Activated naive CD8-positive, alpha-beta T cell treated with anti-CD3 and anti-CD28 coated beads, Interleukin-2, amount 10 ng/mL, durations not matched to agents 7 days and 5 days (primary cell): ENCODE results near the gene MAPKAP1. TPM values are rescaled to one million over a fixed set of nuclear protein-coding genes. Genes with fewer than 3 reads are reported as not detected.

Experiments
- ATAC-seq: fragments of 150-1000 bp; cut with Tn5 transposase; one replicate; pipeline ENCODE4 v1.10.0; 2021; ENCODE audit warnings: low read depth, moderate library complexity
- POLR2A ChIA-PET: fragments of 350-600 bp; sonication (Branson Sonifier 250); formaldehyde crosslinking; loops from one replicate; lab custom pipeline; 2021; ENCODE audit warnings: antibody characterized with exemption; lab: Charles Lee
- DNase-seq: peaks from one replicate; pipeline ENCODE4 v3.0.0; 2021
- H3K27ac Mint-ChIP-seq: one replicate; pipeline ENCODE4 v1.8.0; 2022; ENCODE audit warnings: mild to moderate bottlenecking, mixed read lengths
- H3K27me3 Mint-ChIP-seq: one replicate; pipeline ENCODE4 v1.8.0; 2022; ENCODE audit warnings: mild to moderate bottlenecking, moderate library complexity, mixed read lengths
- H3K36me3 Mint-ChIP-seq: one replicate; pipeline ENCODE4 v1.8.0; 2021; ENCODE audit warnings: mild to moderate bottlenecking, mixed read lengths
- H3K4me1 Mint-ChIP-seq: one replicate; pipeline ENCODE4 v1.8.0; 2021; ENCODE audit warnings: mixed read lengths
- H3K4me3 Mint-ChIP-seq: one replicate; pipeline ENCODE4 v1.8.0; 2022; ENCODE audit warnings: mild to moderate bottlenecking, moderate library complexity, mixed read lengths
- H3K9me3 Mint-ChIP-seq: one replicate; pipeline ENCODE4 v1.8.0; 2021; ENCODE audit warnings: mixed read lengths
- total RNA-seq, 2 experiments: library from RNA; stranded (reverse); gene quantifications; one replicate each; pipeline ENCODE4 v1.2.3, GENCODE V29; 2021

The MAPKAP1 gene
- total RNA-seq, 2 experiments from 2014 or later = 48.2 to 51.5 TPM

DNA sequence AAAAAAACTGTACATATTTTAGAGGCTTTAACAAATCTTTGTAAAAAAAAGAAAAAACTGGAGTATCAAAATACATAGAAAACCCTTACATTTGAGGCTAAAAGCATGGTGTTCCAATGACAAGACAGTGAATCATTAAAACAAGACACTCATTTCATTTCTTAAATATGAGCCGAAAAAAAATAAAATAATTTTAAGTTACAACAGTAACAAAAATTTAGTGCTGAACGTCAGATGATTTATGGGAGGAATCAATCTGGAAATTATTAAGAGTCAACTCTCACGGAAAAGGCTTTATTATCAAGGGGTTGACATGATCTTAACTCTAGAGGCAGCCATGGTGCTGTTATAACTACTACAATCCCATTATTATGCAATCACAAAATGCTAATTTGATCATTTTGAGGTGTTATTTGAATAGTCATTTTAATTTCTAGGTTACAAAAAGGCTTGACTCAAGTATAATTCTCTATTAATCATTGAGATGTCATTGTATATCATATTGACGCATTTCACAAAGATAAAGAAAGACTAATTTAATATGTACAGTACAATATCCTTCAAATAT is 51.9 kb downstream of the MAPKAP1 start:
- Mint-ChIP-seq H3K27me3 (no peaks in the 10 kb centered on the region), H3K36me3 (peaks cover 28% of the 10 kb centered on the region), H3K4me3 (no peak overlapping the region), H3K27ac (no peak overlapping the region), H3K4me1 (peaks cover 7% of the 10 kb centered on the region), H3K9me3 (no peaks in the 10 kb centered on the region)
- DNase-seq (no peak), ATAC-seq (no peak)
- POLR2A ChIA-PET = no interaction called here

DNA sequence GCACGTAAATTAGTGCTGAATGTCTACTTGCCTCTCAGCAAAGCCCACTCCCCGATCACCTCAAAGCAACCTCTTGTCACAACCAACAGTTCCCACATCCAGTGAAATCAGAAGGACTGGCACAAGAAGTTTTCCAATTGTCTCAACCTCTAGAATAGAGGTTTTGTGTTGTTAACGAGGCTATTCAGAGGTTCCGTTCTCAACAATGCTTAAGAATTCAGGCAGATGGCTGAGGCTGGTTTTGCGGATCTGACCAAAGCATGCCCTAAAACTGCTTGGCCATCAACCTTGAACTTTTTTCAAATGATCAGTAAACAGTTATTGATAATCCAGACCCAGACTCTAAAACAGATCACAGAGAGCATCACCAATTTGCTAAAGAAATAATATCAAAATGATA is 52.9 kb downstream of the MAPKAP1 start:
- no peak for ATAC-seq
- Mint-ChIP-seq H3K27me3 (no peaks in the 10 kb centered on the region), H3K4me3 (no peak overlapping the region), H3K36me3 (peaks cover 36% of the 10 kb centered on the region), H3K9me3 (no peaks in the 10 kb centered on the region), H3K27ac (no peak overlapping the region), H3K4me1 (peaks cover 15% of the 10 kb centered on the region)
- DNase-seq = no peak
- POLR2A ChIA-PET = no interaction called here

DNA sequence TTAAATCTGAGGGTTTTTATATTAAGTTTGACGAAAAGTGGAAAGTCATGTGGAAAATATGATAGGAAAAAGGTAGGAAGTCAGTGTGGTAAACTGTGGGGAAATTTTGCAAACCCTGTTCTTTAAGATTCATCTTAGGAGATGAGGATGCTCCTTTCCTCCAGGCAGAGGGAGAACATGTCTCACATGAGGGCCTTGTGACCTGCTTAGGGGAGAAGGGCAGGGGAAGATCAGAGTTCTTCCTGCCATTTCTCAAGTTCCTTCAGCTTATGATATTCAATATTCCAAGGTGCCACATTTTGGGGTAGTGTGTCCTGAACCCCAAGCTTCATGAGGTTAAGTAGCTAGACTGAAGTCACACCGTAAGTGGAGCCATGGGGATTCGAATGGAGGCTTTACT is 53.7 kb downstream of the MAPKAP1 start:
- POLR2A ChIA-PET = no interaction called here
- no peak overlapping the region for H3K4me3 Mint-ChIP-seq

DNA sequence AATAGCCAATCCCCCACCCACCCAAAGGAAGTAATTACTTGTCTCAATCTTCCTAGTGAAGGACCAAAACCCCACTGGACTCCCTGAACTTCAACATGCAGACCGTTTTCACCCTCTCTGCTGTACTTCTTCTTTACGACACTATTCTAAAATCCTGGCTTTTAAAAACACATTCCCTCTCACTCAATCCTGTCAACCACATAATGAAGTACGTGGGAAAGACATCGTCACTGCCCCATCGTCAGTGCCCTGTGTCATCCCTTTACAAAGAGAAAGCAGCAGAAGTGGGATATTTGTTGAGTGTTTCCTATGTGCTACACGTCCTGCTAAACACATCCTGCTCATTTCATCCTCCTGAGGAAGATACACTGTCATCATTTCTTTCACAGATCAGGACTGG is 54.2 kb downstream of the MAPKAP1 start:
- no peak overlapping the region for H3K27ac Mint-ChIP-seq
- no peaks in the 10 kb centered on the region for H3K27me3 Mint-ChIP-seq
- ATAC-seq = no peak
- no peaks in the 10 kb centered on the region for H3K9me3 Mint-ChIP-seq
- no peak for DNase-seq
- POLR2A ChIA-PET = no interaction called here
- H3K4me1 Mint-ChIP-seq = peaks cover 15% of the 10 kb centered on the region
- H3K36me3 Mint-ChIP-seq = peaks cover 36% of the 10 kb centered on the region
- H3K4me3 Mint-ChIP-seq = no peak overlapping the region

More for the DNA sequence above, 53.7 kb downstream of the MAPKAP1 start:
- DNase-seq = no peak
- Mint-ChIP-seq H3K4me1 (peaks cover 15% of the 10 kb centered on the region), H3K9me3 (no peaks in the 10 kb centered on the region), H3K27ac (no peak overlapping the region), H3K27me3 (no peaks in the 10 kb centered on the region), H3K36me3 (peaks cover 37% of the 10 kb centered on the region)
- ATAC-seq = no peak

GRCh38 chr9:125652233-125652594 is 54.8 kb downstream of the MAPKAP1 start:
- Mint-ChIP-seq H3K36me3 (peaks cover 33% of the 10 kb centered on the region), H3K4me3 (no peak overlapping the region), H3K4me1 (peaks cover 20% of the 10 kb centered on the region), H3K27ac (no peak overlapping the region), H3K9me3 (no peaks in the 10 kb centered on the region), H3K27me3 (no peaks in the 10 kb centered on the region)
- POLR2A ChIA-PET = no interaction called here
- DNase-seq (no peak), ATAC-seq (no peak)

DNA sequence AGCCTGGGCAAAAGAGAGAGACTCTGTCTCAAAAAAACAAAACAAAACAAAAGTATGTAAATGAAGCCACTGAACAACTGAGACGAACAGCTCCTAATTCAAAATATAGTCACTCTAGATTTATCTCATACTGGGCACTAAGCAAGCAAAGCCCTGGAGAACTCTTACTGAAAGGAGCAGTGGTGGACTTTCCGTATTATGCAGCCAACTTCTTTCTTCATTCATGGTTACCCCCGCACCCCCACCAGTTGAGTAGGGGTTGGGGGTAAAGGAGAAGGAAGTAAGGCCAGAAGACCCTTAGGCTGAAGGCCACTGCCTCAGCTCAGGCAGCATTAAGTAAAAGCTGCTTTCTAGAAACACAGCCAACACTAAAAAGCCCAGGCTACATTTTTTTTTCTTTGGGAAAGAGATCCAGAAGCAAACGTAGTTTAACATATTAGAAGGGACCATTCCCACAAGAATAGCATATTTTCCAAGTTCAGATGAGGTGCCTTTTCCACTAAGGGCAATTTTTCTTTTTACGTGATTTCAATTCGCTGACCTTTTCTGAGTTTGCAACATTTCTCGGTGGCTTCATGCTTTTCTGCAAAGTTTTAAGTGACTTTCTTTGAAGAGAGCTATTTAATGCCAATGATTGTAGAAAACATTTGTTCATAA is 55.3 kb downstream of the MAPKAP1 start:
- Mint-ChIP-seq H3K27me3 (no peaks in the 10 kb centered on the region), H3K9me3 (no peaks in the 10 kb centered on the region), H3K27ac (no peak overlapping the region), H3K4me3 (no peak overlapping the region), H3K4me1 (peaks cover 25% of the 10 kb centered on the region), H3K36me3 (peaks cover 33% of the 10 kb centered on the region)
- no peak for ATAC-seq
- DNase-seq = no peak
- POLR2A ChIA-PET = no interaction called here

GRCh38 chr9:125650271-125650737 is 56.7 kb downstream of the MAPKAP1 start:
- peak overlapping the region; percentile 42 for H3K27ac Mint-ChIP-seq
- no peak overlapping the region for H3K4me3 Mint-ChIP-seq
- DNase-seq (no peak), ATAC-seq (peak; percentile 22)
- peaks cover 32% of the 10 kb centered on the region for H3K4me1 Mint-ChIP-seq
- H3K36me3 Mint-ChIP-seq = peaks cover 31% of the 10 kb centered on the region
- no peaks in the 10 kb centered on the region for H3K9me3 Mint-ChIP-seq
- POLR2A ChIA-PET = no interaction called here
- no peaks in the 10 kb centered on the region for H3K27me3 Mint-ChIP-seq

DNA sequence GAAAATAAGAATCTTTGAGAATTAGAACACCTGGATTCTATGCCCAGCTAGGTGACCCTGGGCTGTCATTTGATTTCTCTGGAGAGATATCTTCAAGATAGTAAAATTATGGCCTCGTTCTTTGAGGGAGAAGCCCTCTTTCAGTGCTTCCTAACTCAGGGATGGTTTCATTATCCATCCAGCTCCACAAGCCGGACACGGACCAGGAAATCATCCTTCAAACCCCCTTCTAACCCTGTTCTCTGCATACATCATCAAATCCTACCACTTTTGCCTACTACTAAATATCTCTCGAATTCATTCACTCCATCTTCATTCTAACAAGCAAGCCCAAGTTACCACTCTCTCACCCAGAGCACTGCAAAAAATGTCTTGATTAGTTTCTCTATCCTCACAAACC is 57.2 kb downstream of the MAPKAP1 start:
- Mint-ChIP-seq H3K27ac (no peak overlapping the region), H3K36me3 (peaks cover 31% of the 10 kb centered on the region), H3K9me3 (no peaks in the 10 kb centered on the region), H3K4me1 (peaks cover 34% of the 10 kb centered on the region), H3K27me3 (no peaks in the 10 kb centered on the region), H3K4me3 (no peak overlapping the region)
- no peak for ATAC-seq
- DNase-seq = no peak
- POLR2A ChIA-PET = no interaction called here

GRCh38 chr9:125649315-125649714 is 57.7 kb downstream of the MAPKAP1 start:
- POLR2A ChIA-PET = no interaction called here
- H3K27ac Mint-ChIP-seq = peak overlapping the region; percentile 3
- no peak overlapping the region for H3K4me3 Mint-ChIP-seq
- H3K9me3 Mint-ChIP-seq = no peaks in the 10 kb centered on the region
- H3K27me3 Mint-ChIP-seq = no peaks in the 10 kb centered on the region
- DNase-seq (no peak), ATAC-seq (no peak)
- H3K36me3 Mint-ChIP-seq = peaks cover 29% of the 10 kb centered on the region
- H3K4me1 Mint-ChIP-seq = peaks cover 35% of the 10 kb centered on the region

GRCh38 chr9:125648294-125648693 is 58.7 kb downstream of the MAPKAP1 start:
- H3K27me3 Mint-ChIP-seq = no peaks in the 10 kb centered on the region
- H3K9me3 Mint-ChIP-seq = no peaks in the 10 kb centered on the region
- peaks cover 23% of the 10 kb centered on the region for H3K36me3 Mint-ChIP-seq
- peaks cover 35% of the 10 kb centered on the region for H3K4me1 Mint-ChIP-seq
- DNase-seq (no peak), ATAC-seq (no peak)
- peak overlapping the region; percentile 35 for H3K27ac Mint-ChIP-seq
- no peak overlapping the region for H3K4me3 Mint-ChIP-seq
- POLR2A ChIA-PET = interaction anchor here (0.7 to 1.0 kb wide), 2 partner anchors 15 to 38 kb away, joined by 3 to 4 read pairs; no protein-coding TSS in a partner anchor

GRCh38 chr9:125646621-125647100 is 60.3 kb downstream of the MAPKAP1 start:
- Mint-ChIP-seq H3K4me3 (peak overlapping the region; percentile 73), H3K27ac (peak overlapping the region; percentile 43), H3K9me3 (no peaks in the 10 kb centered on the region), H3K36me3 (peaks cover 16% of the 10 kb centered on the region), H3K4me1 (peaks cover 40% of the 10 kb centered on the region), H3K27me3 (no peaks in the 10 kb centered on the region)
- ATAC-seq (peak; percentile 18), DNase-seq (no peak)
- POLR2A ChIA-PET = interaction anchor here (0.9 to 1.5 kb wide), 2 partner anchors 16 to 60 kb away, joined by 3 to 6 read pairs; partner anchors contain the start of gene MAPKAP1

GRCh38 chr9:125646217-125646616 is 60.8 kb downstream of the MAPKAP1 start:
- no peak for DNase-seq
- ATAC-seq = peak; percentile 24
- peaks cover 40% of the 10 kb centered on the region for H3K4me1 Mint-ChIP-seq
- H3K9me3 Mint-ChIP-seq = no peaks in the 10 kb centered on the region
- peak overlapping the region; percentile 43 for H3K27ac Mint-ChIP-seq
- peaks cover 16% of the 10 kb centered on the region for H3K36me3 Mint-ChIP-seq
- no peaks in the 10 kb centered on the region for H3K27me3 Mint-ChIP-seq
- POLR2A ChIA-PET = interaction anchor here (1.5 kb wide), 1 partner anchor 61 kb away, joined by 6 read pairs; the partner anchor contains the start of gene MAPKAP1
- H3K4me3 Mint-ChIP-seq = peak overlapping the region; percentile 73

DNA sequence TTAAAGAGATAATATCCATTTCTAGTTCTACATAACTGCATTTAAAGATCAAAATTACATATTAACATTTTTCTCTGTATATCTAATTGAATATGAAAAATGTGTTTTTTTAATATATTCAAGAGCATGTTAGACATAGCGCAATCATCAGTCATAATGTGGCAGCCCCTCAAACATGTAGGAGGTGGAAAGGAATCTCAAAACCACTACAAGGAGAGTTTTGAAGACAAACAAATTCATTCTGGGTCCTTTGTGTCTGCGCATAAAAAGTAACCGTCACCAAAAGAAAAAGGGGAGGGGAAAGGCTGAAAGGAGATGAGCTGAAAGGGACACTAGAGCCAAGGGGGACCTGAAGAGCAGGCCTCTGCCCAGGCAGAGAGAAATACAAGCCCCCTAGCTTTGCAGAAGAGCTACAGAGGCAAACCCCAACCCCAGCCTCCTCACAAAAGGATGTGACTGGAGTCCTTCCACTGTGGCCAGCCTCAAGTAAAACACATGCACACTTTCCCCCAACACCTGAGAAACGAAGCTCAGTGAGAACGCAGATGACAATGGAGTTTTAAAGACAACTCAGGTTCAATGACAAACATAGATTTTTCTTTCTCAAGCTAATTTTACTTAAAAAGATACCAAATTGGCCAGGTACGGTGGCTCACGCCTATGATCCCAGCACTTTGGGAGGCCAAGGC is 62.0 kb downstream of the MAPKAP1 start:
- ATAC-seq = no peak
- Mint-ChIP-seq H3K36me3 (peaks cover 7% of the 10 kb centered on the region), H3K27me3 (no peaks in the 10 kb centered on the region), H3K4me1 (peaks cover 34% of the 10 kb centered on the region), H3K9me3 (no peaks in the 10 kb centered on the region), H3K4me3 (no peak overlapping the region), H3K27ac (peak overlapping the region; percentile 26)
- no peak for DNase-seq
- POLR2A ChIA-PET = interaction anchor here (1.2 kb wide), 1 partner anchor 62 kb away, joined by 4 read pairs; the partner anchor contains the start of gene MAPKAP1
